A549 (cell line): Measurements from ENCODE around the gene FOXO6.

Experiments
- POLR2A ChIP-seq: IDR thresholded peaks from 2 replicates; pipeline ENCODE4 v1.6.1; 2012; ENCODE audit warnings: mild to moderate bottlenecking, low read length
- RAD21 ChIP-seq, 2 experiments: fragments of >200 bp in 1 of 2; sonication (Bioruptor Twin) in 1 of 2; formaldehyde crosslinking in 1 of 2; IDR thresholded peaks in 1 of 2; conservative IDR thresholded peaks in 1 of 2; 2 replicates in 1 of 2; 3 replicates in 1 of 2; pipeline ENCODE4 v1.6.1; 2012 to 2018; ENCODE audit warnings: inconsistent platforms in 1 of 2

DNA sequence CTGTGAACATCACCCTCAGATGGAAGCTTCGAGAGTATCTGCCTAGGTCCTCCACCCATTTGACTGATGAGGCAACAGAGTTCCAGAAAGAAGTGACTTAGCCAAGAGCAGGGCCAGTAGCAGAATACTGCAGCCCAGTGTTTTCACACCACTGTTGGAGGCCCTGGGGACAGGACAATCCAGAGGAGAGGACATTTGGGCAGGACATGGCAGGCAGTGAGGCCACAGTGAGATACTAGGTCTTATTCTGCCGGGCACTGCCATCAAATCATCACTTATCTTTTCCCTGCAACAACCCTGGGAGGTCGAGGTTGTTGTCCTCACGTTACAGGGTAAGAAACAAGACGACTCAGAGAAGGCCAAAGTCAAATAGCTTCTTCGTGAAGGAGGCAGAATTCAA is 5.5 kb upstream of the FOXO6 start:
- TF ChIP-seq RAD21 (conservative IDR thresholded peaks at IDR 0.05 in 1 of 2, IDR thresholded peaks at IDR 0.05 in 1 of 2), result no peak
- TF ChIP-seq POLR2A, result no peak
